HepG2 (cell line): ENCODE results near the gene DAG1. TPM values are rescaled to one million over a fixed set of nuclear protein-coding genes. Genes with fewer than 3 reads are reported as not detected.

Experiments used
- ATAC-seq: fragments of 200-7000 bp; cut with Tn5 transposase; 3 replicates; pipeline ENCODE4 v1.9.1; 2020; ENCODE audit warnings: mild to moderate bottlenecking, moderate library complexity
- BruUV-seq: library from RNA; stranded (reverse); fragments of 400-500 nt; replicated peaks from 2 replicates; lab custom pipeline; 2021; lab: Mats Ljungman, UMichigan
- CTCF ChIA-PET: fragments of 300-600 bp; formaldehyde crosslinking; extraction: SDS; loops from one replicate; lab custom pipeline; 2021; ENCODE audit warnings: low total read pairs, inconsistent platforms, low intra/inter-chr PET ratio; lab: Yijun Ruan, JAX
- POLR2A ChIA-PET: fragments of 350-600 bp; sonication (Branson Sonifier 250); formaldehyde crosslinking; loops from one replicate; lab custom pipeline; 2020; ENCODE audit warnings: antibody characterized with exemption, inconsistent platforms; lab: Yijun Ruan, JAX
- DNase-seq: peaks from one replicate; pipeline ENCODE4 v3.0.0-alpha.2; 2015; ENCODE audit warnings: low spot score
- FAIRE-seq: peaks from 3 replicates; lab custom pipeline; 2011; peaks lifted over from hg19 to GRCh38; lab: Jason Lieb, UNC
- H2AFZ ChIP-seq: one replicate; pipeline ENCODE4 v1.6.1; 2011; ENCODE audit warnings: low read length, inconsistent platforms
- H3K27ac ChIP-seq: fragments of 300-600 bp; 3 replicates; pipeline ENCODE4 v1.8.0; 2011; ENCODE audit warnings: mixed run types, mild to moderate bottlenecking, mixed read lengths, low read length, inconsistent platforms; ENCODE audit not compliant: insufficient read depth; ENCODE audit errors: extremely low read length
- H3K27me3 ChIP-seq, 2 experiments: fragments of 200-600 bp in 1 of 2; 2 replicates in 1 of 2; 3 replicates in 1 of 2; pipeline versions ENCODE4 v1.6.0 to v1.8.0; 2011; ENCODE audit warnings: low read length in 2 of 2, mild to moderate bottlenecking in 2 of 2, moderate library complexity in 2 of 2, inconsistent platforms in 1 of 2; ENCODE audit not compliant: insufficient read depth in 2 of 2, control insufficient read depth in 1 of 2
- H3K36me3 ChIP-seq, 2 experiments: fragments of 200-600 bp in 1 of 2; replicated peaks in 1 of 2; 2 replicates in 1 of 2; 3 replicates in 1 of 2; pipeline versions ENCODE4 v1.5.1 to v1.8.0; 2011; ENCODE audit warnings: low read length in 2 of 2, inconsistent platforms in 1 of 2; ENCODE audit not compliant: insufficient read depth in 2 of 2, control insufficient read depth in 1 of 2
- H3K4me1 ChIP-seq: 2 replicates; pipeline ENCODE4 v1.5.1; 2012; ENCODE audit warnings: low read length, inconsistent platforms; ENCODE audit not compliant: insufficient read depth
- H3K4me2 ChIP-seq: 2 replicates; pipeline ENCODE4 v1.6.0; 2011; ENCODE audit warnings: low read depth, low read length, inconsistent platforms
- H3K4me3 ChIP-seq, 3 experiments: fragments of 200-600 bp in 1 of 3; sonication (generic), shearing (Covaris generic) in 1 of 3; replicated peaks in 1 of 3; 2 replicates each; pipeline ENCODE4 v1.5.1; 2011 to 2016; ENCODE audit warnings: low read length in 3 of 3, inconsistent platforms in 2 of 3, low read depth in 2 of 3, mild to moderate bottlenecking in 2 of 3, control low read depth in 1 of 3, mixed read lengths in 1 of 3; ENCODE audit not compliant: insufficient read depth in 1 of 3
- H3K79me2 ChIP-seq: one replicate; pipeline ENCODE4 v1.6.1; 2011; ENCODE audit warnings: low read length, inconsistent platforms; ENCODE audit not compliant: insufficient read depth
- H3K9ac ChIP-seq: 2 replicates; pipeline ENCODE4 v1.6.0; 2011; ENCODE audit warnings: mild to moderate bottlenecking, low read depth, low read length, inconsistent platforms; ENCODE audit not compliant: insufficient read depth
- H3K9me3 ChIP-seq: 2 replicates; pipeline ENCODE4 v1.5.1; 2012; ENCODE audit warnings: mild to moderate bottlenecking, low read length
- H4K20me1 ChIP-seq: 2 replicates; pipeline ENCODE4 v1.6.0; 2011; ENCODE audit warnings: inconsistent platforms, mild to moderate bottlenecking, low read length, moderate library complexity; ENCODE audit not compliant: insufficient read depth
- ATAD3A ChIP-seq: sonication (generic); formaldehyde crosslinking; IDR thresholded peaks from 2 replicates; pipeline ENCODE4 v1.4.0; 2020; ENCODE audit warnings: missing genetic modification reagents
- CBX5 ChIP-seq: sonication (generic); formaldehyde crosslinking; IDR thresholded peaks from 2 replicates; pipeline ENCODE4 v1.4.0; 2020; ENCODE audit warnings: missing genetic modification reagents, borderline replicate concordance
- CC2D1A ChIP-seq: sonication (generic); formaldehyde crosslinking; IDR thresholded peaks from 2 replicates; pipeline ENCODE4 v1.8.1; 2023; ENCODE audit warnings: mild to moderate bottlenecking, missing genetic modification reagents
- CEBPB ChIP-seq: IDR thresholded peaks from 2 replicates; pipeline ENCODE4 v1.6.1; 2011; ENCODE audit warnings: low read depth, low read length, improper control_type of control experiment, borderline replicate concordance
- FOXA3 ChIP-seq: IDR thresholded peaks from 2 replicates; pipeline ENCODE4 v1.6.1; 2016; ENCODE audit warnings: missing genetic modification reagents, missing compliant biosample characterization
- HCFC1 ChIP-seq: fragments of 150-350 bp; IDR thresholded peaks from 2 replicates; pipeline ENCODE4 v1.6.1; 2014; ENCODE audit warnings: low read depth, low read length
- HNF4G ChIP-seq, 2 experiments: sonication (generic) in 1 of 2; formaldehyde crosslinking in 1 of 2; IDR thresholded peaks; 2 replicates each; pipeline versions ENCODE4 v1.4.0 to v1.6.1; 2011 to 2020; ENCODE audit warnings: borderline replicate concordance in 2 of 2, low read depth in 2 of 2, mild to moderate bottlenecking in 2 of 2, low read length in 1 of 2, missing genetic modification reagents in 1 of 2, moderate library complexity in 1 of 2
- IRF2 ChIP-seq: IDR thresholded peaks from 2 replicates; pipeline ENCODE4 v1.6.1; 2018; ENCODE audit warnings: missing genetic modification reagents, missing compliant biosample characterization
- KDM1A ChIP-seq: IDR thresholded peaks from 2 replicates; pipeline ENCODE4 v1.6.1; 2016; ENCODE audit warnings: missing compliant biosample characterization
- KLF13 ChIP-seq: sonication (generic); formaldehyde crosslinking; IDR thresholded peaks from 2 replicates; pipeline ENCODE4 v1.4.0; 2020; ENCODE audit warnings: mild to moderate bottlenecking, missing genetic modification reagents
- NFIC ChIP-seq: IDR thresholded peaks from 2 replicates; pipeline ENCODE4 v1.6.1; 2012; ENCODE audit warnings: mild to moderate bottlenecking, low read length, inconsistent platforms
- POLR2A ChIP-seq, 2 experiments: IDR thresholded peaks; 2 replicates each; pipeline ENCODE4 v1.6.1; 2011; ENCODE audit warnings: low read depth in 2 of 2, low read length in 2 of 2, mild to moderate bottlenecking in 1 of 2, moderate library complexity in 1 of 2; ENCODE audit not compliant: insufficient read depth in 1 of 2
- RXRA ChIP-seq: sonication (generic); formaldehyde crosslinking; IDR thresholded peaks from 2 replicates; pipeline ENCODE4 v1.5.1; 2020; ENCODE audit warnings: missing genetic modification reagents
- RXRB ChIP-seq: IDR thresholded peaks from 2 replicates; pipeline ENCODE4 v1.6.1; 2016; ENCODE audit warnings: borderline replicate concordance, missing genetic modification reagents, missing compliant biosample characterization
- SOX13 ChIP-seq, 3 experiments: fragments of 450-650 bp in 1 of 3; sonication (generic) in 1 of 3; formaldehyde crosslinking in 1 of 3; IDR thresholded peaks in 2 of 3; conservative IDR thresholded peaks in 1 of 3; 2 replicates each; pipeline versions ENCODE4 v1.5.0 to v1.6.1; 2016 to 2020; ENCODE audit warnings: antibody characterized with exemption in 1 of 3, mild to moderate bottlenecking in 1 of 3, missing compliant biosample characterization in 1 of 3, missing genetic modification reagents in 1 of 3, moderate library complexity in 1 of 3
- SPEN ChIP-seq: sonication (generic); formaldehyde crosslinking; IDR thresholded peaks from 2 replicates; pipeline ENCODE4 v1.5.1; 2020; ENCODE audit warnings: low read depth, mild to moderate bottlenecking, missing genetic modification reagents
- TCF7L2 ChIP-seq: IDR thresholded peaks from 2 replicates; pipeline ENCODE4 v1.6.1; 2011; ENCODE audit warnings: mild to moderate bottlenecking, low read depth, low read length, moderate library complexity
- WIZ ChIP-seq: sonication (generic); formaldehyde crosslinking; IDR thresholded peaks from 2 replicates; pipeline ENCODE4 v1.5.1; 2020; ENCODE audit warnings: mild to moderate bottlenecking, missing genetic modification reagents
- ZBTB33 ChIP-seq: sonication (generic); formaldehyde crosslinking; IDR thresholded peaks from 2 replicates; pipeline ENCODE4 v1.4.0; 2020; ENCODE audit warnings: missing genetic modification reagents
- ZMYM3 ChIP-seq: sonication (generic); formaldehyde crosslinking; IDR thresholded peaks from 2 replicates; pipeline ENCODE4 v1.5.1; 2020; ENCODE audit warnings: mild to moderate bottlenecking, missing genetic modification reagents
- ZNF704 ChIP-seq: sonication (generic); formaldehyde crosslinking; IDR thresholded peaks from 2 replicates; pipeline ENCODE4 v1.8.1; 2023; ENCODE audit warnings: mild to moderate bottlenecking, inconsistent platforms, moderate library complexity, missing genetic modification reagents, borderline replicate concordance
- ZNF841 ChIP-seq: sonication (generic); formaldehyde crosslinking; IDR thresholded peaks from 2 replicates; pipeline ENCODE4 v1.8.1; 2023; ENCODE audit warnings: missing genetic modification reagents, borderline replicate concordance
- ZSCAN31 ChIP-seq: sonication (generic); formaldehyde crosslinking; IDR thresholded peaks from 2 replicates; pipeline ENCODE4 v1.5.0; 2020; ENCODE audit warnings: low read depth, mild to moderate bottlenecking, missing genetic modification reagents
- WGBS: methylation state at CpG from one replicate; pipeline ENCODE4 v1.1.6; 2017; ENCODE audit warnings: low lambda C conversion rate; 5-methylcytosine and 5-hydroxymethylcytosine counted together
- in situ Hi-C: cut with HindIII; loops from 2 replicates; pipeline ENCODE4 v1.10.0; 2017; ENCODE audit warnings: low pct_unique_long_range_greater_than_20kb; ENCODE audit not compliant: extremely low pct_ligation_motif_present
- intact Hi-C: fragments of 100-400 bp; cut with micrococcal nuclease; formaldehyde crosslinking; loops from one replicate; pipeline ENCODE4 v1.10.0; 2022; ENCODE audit not compliant: unreplicated experiment
- polyA plus RNA-seq, 8 experiments: library from polyadenylated mRNA; depleted of rRNA in 3 of 8; stranded (reverse) in 7 of 8; unstranded in 1 of 8; fragments of >200 nt; fragmentation: Illumina TruSeq in 4 of 8; extraction: Trizol in 4 of 8; gene quantifications; 2 replicates each; pipeline versions ENCODE4 v1.2.1 to v1.2.3, GENCODE V29; 2011 to 2016; ENCODE audit warnings: low read depth in 4 of 8, missing spikeins in 1 of 8, mixed read lengths in 1 of 8; ENCODE audit not compliant: insufficient read depth in 1 of 8
- total RNA-seq, 5 experiments: library from RNA; depleted of rRNA; stranded (reverse); fragments of >200 nt; fragmentation: Illumina TruSeq; extraction: Trizol; gene quantifications; 2 replicates each; pipeline ENCODE4 v1.2.3, GENCODE V29; 2016; ENCODE audit warnings: low read depth in 1 of 5

Gene DAG1
- total and polyA plus RNA-seq, 2 of the 13 experiments (the other 11 are each of a cell fraction or from before 2014, with no cell fraction given) = 47.3 to 50.4 TPM

DNA sequence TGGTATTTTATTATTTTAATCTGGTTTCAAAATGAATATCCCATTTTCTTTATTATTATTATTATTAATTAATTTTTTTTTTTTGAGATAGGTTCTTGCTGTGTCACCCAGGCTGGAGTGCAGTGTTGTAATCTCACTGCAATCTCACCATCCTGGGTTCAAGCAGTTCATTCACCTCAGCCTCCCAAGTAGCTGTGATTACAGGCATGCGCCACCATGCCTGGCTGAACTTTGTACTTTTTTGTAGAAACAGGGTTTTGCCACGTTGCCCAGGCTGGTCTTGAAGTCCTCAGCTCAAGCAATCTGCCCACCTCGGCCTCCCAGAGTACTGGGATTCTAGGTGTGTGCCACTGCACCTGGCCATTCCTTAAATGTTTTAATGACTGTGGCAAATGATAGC is 28.6 kb downstream of the DAG1 start:
- no peak for ATAC-seq
- no peaks in the 10 kb centered on the region for H4K20me1 ChIP-seq
- no peak overlapping the region for H2AFZ ChIP-seq
- peaks cover 29% of the 10 kb centered on the region for H3K79me2 ChIP-seq
- H3K4me3 ChIP-seq = no peak overlapping the region
- BruUV-seq = no TSS peak
- H3K4me1 ChIP-seq = peaks cover 49% of the 10 kb centered on the region
- FAIRE-seq = peak; percentile 53
- H3K36me3 ChIP-seq = peaks cover 0 to 5% of the 10 kb centered on the region in 2 experiments; a peak in 1 of 5 replicates
- no peaks in the 10 kb centered on the region for H3K9me3 ChIP-seq
- CTCF ChIA-PET = no interaction called here
- 0 out of 2 replicates have a peak overlapping the region, but pooled peaks have one; percentile 6 for H3K4me2 ChIP-seq
- intact Hi-C loops (no loop called here), in situ Hi-C loops (no loop called here)
- H3K9ac ChIP-seq = peak overlapping the region; percentile 13; the same call in 1 of the 2 replicates
- 71% methylated on average over 3 of the region's 3 CpGs for WGBS
- H3K27me3 ChIP-seq = no peaks in the 10 kb centered on the region
- POLR2A ChIA-PET = interaction anchor here (1.2 to 1.8 kb wide), 2 partner anchors 29 to 39 kb away, joined by 3 to 6 read pairs; partner anchors contain the start of gene DAG1
- no peak for DNase-seq
- peak overlapping the region; percentile 64 for H3K27ac ChIP-seq
- no peak for TF ChIP-seq POLR2A (IDR thresholded peaks at IDR 0.05; ENCODE audit: insufficient read depth in 1 of 2, low read depth in 2 of 2, low read length in 2 of 2)
- TF ChIP-seq FOXA3 (CRISPR knock-in tag) = 0 out of 2 replicates have a peak, but pooled peaks have one; percentile 16
- TF ChIP-seq KLF13 = no peak
- peak; percentile 80; the same call in 1 of the 2 replicates for TF ChIP-seq ZBTB33 (CRISPR knock-in tag)
- peak; percentile 75; the same call in 1 of the 2 replicates for TF ChIP-seq KDM1A
- no peak for TF ChIP-seq HCFC1
- 0 out of 2 replicates have a peak, but pooled peaks have one; percentile 47 for TF ChIP-seq ZMYM3 (CRISPR knock-in tag)
- 0 out of 2 replicates have a peak, but pooled peaks have one; percentile 14 for TF ChIP-seq CEBPB
- no peak for TF ChIP-seq WIZ
- TF ChIP-seq RXRA (CRISPR knock-in tag) = peak; percentile 49; the same call in 1 of the 2 replicates
- TF ChIP-seq CC2D1A = no peak
- no peak for TF ChIP-seq ZNF704 (CRISPR knock-in tag)
- no peak for TF ChIP-seq NFIC
- no peak for TF ChIP-seq SPEN (CRISPR knock-in tag)
- no peak for TF ChIP-seq ATAD3A (CRISPR knock-in tag)
- no peak for TF ChIP-seq SOX13 (IDR thresholded peaks at IDR 0.05)
- TF ChIP-seq SOX13 (CRISPR knock-in tag; conservative IDR thresholded peaks at IDR 0.05 in 1 of 2, IDR thresholded peaks at IDR 0.05 in 1 of 2) = peak in 1 of 2 experiments; percentile 35; a peak in 1 of 4 replicates
- TF ChIP-seq IRF2 (CRISPR knock-in tag) = 0 out of 2 replicates have a peak, but pooled peaks have one; percentile 11
- no peak for TF ChIP-seq ZNF841 (CRISPR knock-in tag)
- TF ChIP-seq HNF4G (IDR thresholded peaks at IDR 0.05; ENCODE audit: borderline replicate concordance, low read depth, low read length) = peak; percentile 27; the same call in 1 of the 2 replicates
- TF ChIP-seq HNF4G (CRISPR knock-in tag; IDR thresholded peaks at IDR 0.05; ENCODE audit: borderline replicate concordance, low read depth) = no peak
- no peak for TF ChIP-seq TCF7L2
- TF ChIP-seq RXRB (CRISPR knock-in tag) = peak; percentile 44; the same call in 1 of the 2 replicates
- no peak for TF ChIP-seq ZSCAN31
- TF ChIP-seq CBX5 (CRISPR knock-in tag) = 0 out of 2 replicates have a peak, but pooled peaks have one; percentile 47
